Stimulated activated naive CD8-positive, alpha-beta T cell treated with anti-CD3 and anti-CD28 coated beads, Interleukin-15, Interleukin-2, amounts not matched to agents 100 U/mL and 50 U/mL, for 24 hours (primary cell): ENCODE data around the gene F2RL3.
"Not testable (repeated sequence)": the region's sequence is repeated elsewhere in the genome, so short reads cannot be mapped to it uniquely, and the experiment has no call there.

ENCODE experiments used
- ATAC-seq: fragments of 150-1000 bp; cut with Tn5 transposase; one replicate; pipeline ENCODE4 v1.10.0; 2021
- DNase-seq: peaks from one replicate; pipeline ENCODE4 v3.0.0; 2021

Gene F2RL3

DNA sequence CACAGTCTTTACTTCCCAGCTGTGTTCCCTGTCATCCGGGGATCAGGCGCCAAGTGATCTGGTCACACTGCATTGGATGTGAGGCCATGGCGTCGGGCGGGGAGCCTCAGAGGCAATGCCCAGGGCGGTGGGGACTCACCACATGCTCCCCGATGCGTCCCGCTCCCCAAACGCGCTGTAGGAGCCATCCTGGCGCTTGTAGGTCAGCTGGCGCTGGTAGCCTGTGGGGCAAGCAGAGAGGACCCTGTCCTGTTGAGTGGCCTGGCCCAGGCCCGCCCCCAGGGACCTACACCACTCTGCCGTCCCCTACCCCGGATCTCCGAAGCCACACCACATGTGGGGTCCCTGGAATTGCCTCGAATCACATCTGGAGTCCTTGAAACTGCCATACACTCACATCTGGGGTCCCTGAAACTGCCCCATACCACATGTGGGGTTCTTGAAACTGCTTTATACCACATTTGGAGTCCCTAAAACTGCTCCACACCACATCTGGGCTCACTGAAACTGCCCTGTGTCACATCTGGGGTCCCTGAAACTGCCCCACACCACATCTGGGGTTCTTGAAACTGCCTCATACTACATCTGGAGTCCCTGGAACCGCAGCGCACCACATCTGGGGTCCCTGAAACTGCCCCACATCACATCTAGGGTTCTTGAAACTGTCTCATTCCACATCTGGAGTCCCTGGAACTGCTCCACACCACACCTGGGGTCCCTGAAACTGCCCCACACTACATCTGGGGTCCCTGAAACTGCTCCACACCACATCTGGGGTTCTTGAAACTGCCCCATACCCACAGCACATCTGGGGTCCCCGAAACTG, 33.2 kb downstream of the F2RL3 start:
- no peak for ATAC-seq

DNA sequence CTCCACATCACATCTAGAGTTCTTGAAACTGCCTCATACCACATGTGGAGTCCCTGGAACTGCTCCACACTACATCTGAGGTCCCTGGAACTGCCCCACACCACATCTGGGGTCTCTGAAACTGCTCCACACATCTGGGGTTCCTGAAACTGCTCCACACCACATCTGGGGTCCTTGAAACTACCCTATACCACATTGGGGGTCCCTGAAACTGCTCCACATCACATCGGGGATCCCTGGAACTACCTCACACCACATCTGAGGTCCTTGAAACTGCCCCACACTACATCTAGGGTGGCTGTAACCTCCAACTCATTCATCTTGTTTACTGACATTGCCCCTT, 33.8 kb downstream of the F2RL3 start:
- no peak for DNase-seq
- ATAC-seq: no peak

More for the DNA sequence above, 33.2 kb downstream of the F2RL3 start:
- no peak for DNase-seq

DNA sequence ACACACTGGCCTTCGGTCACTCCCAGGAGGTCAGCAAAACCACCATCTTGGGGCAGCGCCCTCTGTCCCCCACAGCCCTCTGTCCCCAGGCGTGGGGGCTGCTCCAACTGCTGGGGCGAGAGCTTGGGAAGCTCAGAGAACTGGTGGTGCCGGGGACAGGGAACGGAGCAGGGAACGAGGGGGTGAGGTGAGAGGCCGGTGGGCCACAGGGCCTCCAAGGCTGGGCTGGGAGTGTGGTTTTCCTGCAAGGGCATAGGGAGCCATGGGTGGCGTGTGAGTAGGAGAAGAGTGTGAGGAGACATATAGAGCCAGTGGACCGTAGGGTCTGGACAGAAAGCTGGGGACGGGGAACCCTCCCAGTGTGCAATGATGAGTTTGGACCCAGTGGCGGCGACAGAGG, 34.1 kb downstream of the F2RL3 start:
- no peak for ATAC-seq
- DNase-seq: no peak

DNA sequence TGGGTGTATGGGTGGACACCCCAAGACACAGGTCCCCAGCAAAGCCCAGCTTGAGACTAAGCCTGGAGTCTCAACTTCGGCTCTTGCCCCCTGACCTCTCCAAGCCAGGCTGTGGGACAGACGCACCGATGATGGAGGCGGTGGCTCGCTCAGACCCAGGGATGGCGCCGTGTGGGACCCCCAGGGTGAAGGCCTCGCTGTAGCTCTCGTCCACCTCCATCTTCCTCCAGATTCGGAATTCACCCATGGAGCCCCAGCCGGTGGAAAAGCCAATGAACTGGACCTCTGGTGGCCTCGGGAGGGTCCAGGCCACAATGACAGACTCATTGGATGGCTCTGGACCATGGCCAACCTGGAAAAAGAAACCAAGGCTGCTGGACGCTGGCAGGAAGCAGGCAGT, 39.1 kb downstream of the F2RL3 start:
- no peak for DNase-seq
- no peak for ATAC-seq

DNA sequence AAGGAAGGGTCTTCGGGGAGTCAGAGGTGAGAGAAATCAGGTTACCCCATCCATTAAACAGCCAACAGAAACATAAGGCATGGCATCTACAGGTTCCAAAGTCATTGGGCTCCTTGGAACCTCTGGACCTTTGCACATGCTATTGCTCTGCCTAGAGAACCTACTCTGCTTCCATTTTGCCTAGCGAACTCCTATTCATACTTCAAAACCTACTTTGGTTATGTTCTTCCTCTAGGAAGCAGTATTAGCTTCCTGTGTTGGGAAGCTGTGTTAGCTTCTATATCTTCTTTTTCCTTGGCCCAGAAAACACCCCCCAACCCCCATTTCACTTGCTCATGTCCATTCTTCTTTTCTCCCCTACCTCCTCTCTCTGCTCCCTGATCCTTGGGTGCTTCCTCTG, 39.6 kb downstream of the F2RL3 start:
- DNase-seq: no peak
- no peak for ATAC-seq

DNA sequence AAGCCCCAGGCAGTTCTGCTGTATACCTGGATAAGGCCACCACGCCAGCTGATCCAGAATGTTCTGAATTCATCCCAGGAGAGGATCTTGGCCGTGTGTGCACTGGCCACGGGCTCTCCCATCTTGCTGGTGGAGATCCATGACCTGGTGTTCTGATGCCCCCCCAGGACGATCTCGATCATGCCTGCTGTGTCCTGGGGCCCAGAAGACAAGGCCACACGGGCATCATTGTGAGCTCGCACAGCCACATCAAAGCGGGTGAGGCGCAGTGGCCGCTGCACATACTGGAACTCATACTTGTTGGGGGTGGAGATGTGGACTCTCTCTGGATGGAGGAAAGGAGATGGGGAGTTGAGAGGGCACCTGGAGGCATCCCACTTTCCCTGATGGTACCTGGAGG, 40.1 kb downstream of the F2RL3 start:
- DNase-seq (no peak), ATAC-seq (no peak)

DNA sequence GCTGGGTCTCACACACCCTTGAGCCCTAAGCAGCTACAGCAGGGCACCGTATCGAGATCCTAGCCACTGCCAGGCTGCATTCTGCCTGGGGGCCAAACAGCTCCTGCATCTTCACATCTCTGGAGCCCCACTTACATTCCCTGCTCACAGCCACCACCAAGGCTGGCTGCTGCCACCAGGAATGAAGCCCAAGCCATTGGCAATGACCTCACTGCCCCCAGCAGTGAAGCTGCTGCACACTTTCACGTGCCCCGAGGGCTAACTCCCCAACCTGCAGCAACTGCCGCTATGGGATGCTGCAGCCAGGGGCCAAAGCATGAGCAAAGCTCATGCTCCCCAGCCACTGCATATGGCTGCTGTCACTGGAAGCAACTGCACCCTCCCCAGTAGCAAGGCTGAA, 42.0 kb downstream of the F2RL3 start:
- DNase-seq: no peak
- no peak for ATAC-seq

DNA sequence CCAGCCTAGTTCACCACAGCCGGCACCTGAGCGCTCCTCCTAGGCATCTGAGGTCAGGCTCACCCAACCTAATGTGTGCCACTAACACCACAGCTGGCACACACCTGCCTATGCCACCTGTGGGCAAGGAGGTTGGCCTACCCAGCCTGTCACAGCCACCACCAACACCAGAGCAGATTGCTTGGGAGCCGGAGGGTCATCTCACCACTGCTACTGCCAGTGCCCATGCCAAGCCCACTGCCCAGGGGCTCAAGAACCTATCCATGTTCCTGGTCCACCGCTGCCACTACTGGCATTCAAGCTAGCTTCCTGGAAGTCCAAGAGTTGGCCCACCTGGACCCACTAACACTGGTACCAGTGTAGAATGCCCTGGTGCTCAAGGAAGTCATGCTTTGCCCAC, 42.5 kb downstream of the F2RL3 start:
- DNase-seq: no peak
- ATAC-seq: no peak

DNA sequence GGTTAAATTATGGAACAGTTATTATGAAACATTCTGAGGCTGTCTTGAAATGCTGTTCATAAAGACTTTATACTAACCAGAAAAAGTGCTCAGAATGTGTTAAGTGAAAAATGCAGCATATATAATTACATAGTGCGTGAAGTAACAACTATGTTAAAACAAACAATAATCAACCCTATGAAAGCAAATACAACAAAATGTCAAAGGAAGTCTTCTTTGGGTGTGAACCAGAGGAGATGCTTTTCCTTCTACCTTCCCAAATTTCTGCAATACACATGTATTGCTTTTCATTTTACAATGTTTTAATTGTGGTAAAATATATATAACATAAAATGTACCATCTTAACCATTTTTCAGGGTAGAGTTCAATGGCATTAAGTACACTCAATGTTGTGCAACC, 45.7 kb downstream of the F2RL3 start:
- ATAC-seq: no peak
- no peak for DNase-seq

DNA sequence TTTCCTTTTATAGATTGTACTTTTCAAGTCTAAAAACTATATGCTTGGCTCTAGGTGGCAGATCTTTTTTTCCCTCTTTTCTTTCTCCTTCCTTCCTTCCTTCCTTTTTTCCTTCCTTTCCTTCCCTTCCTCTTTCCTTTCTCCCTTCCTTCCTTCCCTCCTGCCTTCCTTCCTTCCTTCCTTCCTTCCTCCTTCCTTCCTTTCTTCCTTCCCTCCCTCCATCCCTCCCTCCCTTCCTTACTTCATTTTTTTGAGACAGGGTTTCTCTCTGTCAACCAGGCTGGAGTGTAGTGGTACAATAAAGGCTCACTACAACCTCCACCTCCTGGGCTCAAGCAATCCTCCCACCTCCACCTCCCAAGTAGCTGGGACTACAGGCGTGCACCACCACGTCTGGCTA, 48.1 kb downstream of the F2RL3 start:
- DNase-seq: no peak
- ATAC-seq: no peak

DNA sequence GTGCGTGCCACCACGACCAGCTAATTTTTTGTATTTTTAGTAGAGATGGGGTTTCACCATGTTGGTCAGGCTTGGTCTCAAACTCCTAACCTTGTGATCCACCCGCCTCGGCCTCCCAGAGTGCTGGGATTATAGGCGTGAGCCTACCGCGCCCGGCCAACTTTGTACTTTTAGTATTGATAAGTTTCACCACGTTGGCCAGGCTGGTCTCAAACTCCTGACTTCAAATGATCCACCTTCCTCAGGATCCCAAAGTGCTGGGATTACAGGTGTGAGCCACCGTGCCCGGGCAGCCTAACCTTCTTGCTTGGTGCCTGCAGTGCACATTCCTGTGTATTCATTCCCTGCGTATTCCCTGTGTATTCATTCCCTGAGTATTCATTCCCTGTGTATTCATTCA, 49.0 kb downstream of the F2RL3 start:
- not testable (repeated sequence) for DNase-seq, ATAC-seq

DNA sequence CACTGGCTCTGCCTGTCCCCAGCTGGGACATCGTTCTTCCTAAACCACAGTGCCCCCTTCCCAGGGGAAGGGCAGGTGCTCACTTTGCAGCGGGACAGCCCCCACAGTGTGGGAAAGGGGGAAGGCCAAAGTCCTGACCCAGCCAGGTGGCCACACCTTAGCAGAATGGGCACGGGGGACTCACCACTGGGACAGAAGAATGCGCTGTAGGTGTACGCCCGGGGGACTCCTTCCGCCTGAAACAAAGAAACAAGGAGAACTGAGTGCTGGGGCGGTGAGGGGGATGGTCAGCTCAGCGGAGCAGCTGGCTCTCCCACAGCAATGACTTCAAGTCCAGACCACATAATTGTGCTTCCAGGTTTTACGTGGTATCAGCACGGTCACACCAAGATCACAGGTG, 49.4 kb downstream of the F2RL3 start:
- ATAC-seq: no peak
- no peak for DNase-seq

DNA sequence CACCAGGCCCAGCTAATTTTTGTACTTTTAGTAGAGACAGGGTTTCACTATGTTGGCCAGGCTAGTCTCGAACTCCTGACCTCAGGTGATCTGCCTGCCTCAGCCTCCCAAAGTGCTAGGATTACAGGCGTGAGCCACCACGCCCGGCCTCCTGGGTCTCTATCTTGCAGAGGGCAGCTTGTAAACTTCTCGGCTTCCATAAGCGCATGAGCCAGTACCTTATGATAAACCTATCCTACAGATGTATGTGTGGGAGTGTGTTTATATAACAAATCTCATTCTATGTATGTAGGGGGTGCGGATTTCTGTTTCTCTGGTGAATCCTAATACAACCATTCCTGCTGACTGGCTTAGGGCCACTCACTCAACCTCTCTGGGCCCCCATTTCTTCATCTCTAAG, 51.3 kb downstream of the F2RL3 start:
- not testable (repeated sequence) for DNase-seq, ATAC-seq

DNA sequence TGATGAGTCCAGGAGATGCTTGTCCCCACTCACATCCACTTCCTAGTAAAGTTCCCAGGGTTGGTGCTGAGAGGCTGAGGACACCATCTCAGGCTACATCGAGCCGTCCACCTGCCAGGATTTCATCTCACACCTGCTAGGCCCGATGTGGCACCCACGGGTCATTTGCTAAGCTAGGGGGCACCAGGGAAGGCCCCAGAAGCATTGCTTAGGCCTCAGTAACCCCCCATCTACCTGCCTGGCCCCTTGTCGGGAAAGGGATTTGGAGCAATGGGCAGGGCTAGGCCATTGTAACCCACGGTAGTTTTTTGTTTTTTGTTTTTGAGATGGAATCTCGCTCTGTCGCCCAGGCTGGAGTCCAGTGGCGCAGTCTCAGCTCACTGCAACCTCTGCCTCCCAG, 51.8 kb downstream of the F2RL3 start:
- no peak for DNase-seq
- ATAC-seq: no peak
